EL (cell line): ENCODE data around the gene FAM161A.
"Not testable (repeated sequence)": the region's sequence is repeated elsewhere in the genome, so short reads cannot be mapped to it uniquely, and the experiment has no call there.

ENCODE experiments used
- DNase-seq: peaks from one replicate; pipeline ENCODE4 v3.0.0-alpha.2; 2016

FAM161A gene

GRCh38 chr2:61841286-61841685, 12.6 kb downstream of the FAM161A start:
- DNase-seq, result no peak

DNA sequence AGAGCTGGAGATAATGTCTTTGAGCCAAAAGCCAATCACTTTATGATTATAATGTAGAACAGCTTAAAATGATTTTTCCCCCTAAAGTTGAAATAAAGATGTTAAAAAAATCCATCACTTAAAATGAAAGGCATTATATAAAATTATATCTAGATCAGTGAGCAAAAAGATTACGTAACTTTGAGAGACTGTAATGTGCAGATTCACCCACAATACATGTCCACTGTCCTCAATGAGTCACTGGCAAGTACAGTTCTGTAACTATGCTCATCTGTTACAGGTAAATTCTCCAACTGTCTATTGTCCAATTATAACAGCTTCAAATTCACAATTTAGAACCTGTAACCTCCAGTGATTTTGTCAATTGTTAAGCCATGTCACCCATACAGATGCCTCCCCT, 19.0 kb downstream of the FAM161A start:
- DNase-seq, result no peak

DNA sequence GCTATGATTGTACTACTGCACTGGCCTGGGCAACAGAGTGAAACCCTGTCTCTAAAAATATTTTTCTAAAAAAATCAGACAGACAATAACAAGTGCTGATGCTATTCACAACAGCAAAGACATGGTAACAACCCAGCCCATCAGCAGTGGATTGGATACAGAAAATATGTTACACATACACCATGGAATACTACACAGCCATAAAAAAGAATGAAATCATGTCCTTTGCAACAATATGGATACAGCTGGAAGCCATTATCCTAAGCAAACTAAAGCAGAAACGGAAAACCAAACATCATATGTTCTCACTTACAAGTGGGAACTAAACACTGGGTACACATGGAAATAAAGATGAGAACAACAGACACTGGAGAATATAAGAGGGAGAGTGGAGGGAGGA, 19.9 kb downstream of the FAM161A start:
- DNase-seq, result no peak

DNA sequence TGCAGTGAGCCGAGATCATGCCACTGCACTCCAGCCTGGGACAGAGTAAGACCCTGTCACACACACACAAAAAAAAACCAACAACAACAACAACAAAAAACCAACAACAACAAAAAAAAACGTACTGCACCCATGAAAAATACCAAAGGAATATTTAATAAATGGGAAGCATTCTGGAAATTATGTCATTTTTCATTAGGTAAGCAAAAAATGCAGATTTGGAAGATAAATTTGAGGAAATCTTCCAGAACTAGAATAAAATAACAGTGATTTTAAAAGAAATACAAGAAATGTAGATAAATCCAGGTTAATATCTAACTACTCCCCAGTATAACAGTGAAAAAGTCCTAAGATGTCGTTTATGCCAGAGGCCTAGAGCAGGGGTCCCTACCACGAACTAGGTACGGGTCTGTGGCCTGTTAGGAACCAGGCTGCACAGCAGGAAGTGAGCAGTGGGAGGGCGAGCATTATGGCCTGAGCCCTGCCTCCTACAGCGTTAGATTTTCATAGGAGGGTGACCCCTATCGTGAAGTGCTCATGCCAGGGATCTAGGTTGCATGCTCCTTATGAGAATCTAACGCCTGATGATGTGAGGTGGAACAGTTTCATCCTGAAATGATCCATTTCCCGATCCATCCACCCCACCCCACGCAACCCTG, 21.5 kb downstream of the FAM161A start:
- DNase-seq, result no peak

GRCh38 chr2:61822255-61822654, 31.6 kb downstream of the FAM161A start:
- no peak for DNase-seq

DNA sequence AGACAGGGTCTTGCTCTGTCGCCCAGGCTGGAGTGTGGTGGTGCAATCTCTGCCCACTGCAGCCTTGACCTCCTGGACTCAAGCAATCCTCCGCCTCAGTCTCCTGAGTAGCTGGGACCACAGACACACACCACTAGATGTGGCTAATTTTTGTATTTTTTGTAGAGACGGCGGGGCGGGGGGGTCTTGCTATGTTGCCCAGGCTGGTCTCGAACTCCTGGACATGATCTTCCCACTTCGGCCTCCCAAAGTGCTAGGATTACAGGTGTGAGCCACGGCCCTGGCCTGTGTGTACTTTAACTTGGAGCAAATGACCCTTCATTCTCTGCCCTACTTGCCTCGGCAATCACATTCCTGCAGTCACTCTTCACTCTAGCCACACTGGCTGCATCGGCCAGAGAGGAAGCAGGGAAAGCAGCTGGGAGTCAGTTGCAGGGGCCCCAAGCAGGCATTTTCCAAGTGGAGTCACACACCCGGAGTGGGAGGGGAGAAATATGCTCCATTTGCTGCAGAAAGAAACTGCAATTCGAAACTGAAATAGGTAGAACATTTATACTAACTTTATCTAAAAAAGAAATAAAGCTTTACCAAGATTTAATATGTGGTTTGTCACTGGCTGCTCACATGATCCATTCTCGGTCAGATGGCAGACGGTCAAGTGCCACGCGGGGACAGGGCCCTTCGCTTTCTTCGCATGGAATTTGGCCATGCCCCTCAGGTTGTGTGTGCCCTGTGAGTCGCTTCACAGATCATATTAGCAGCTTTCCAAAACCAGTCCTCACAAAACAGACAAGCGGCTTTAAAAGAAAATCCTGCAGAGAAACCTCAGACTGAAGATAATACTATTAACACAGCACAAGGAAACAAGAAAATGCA, 37.1 kb downstream of the FAM161A start:
- DNase-seq, result no peak

DNA sequence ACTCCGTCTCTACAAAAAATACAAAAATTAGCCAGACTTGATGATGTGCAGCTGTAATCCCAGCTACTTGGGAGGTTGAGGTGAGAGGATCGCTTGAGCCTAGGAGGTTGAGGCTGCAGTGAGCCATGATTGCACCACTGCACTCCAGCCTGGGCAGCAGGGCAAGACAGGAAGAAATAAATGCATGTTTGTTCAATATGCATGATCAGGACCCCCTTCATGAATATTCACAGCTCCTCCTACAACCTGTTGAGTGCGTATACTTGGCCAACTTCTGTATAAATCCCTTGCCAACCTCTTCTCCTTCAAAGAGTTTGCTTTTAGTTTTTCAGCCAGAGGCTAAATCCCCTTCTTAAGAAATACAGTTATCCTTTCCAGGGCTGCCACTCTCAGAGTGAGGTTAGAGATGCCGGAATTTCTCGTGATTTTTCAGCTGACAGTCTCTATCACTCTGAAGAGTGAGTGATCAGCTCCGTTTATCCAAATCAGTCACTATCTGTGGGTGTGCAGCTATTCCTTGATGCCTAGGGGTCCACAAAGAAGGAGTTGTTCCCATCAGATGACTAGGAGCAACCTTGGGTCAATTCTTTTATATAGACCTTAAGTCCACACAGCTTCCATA, 39.2 kb downstream of the FAM161A start:
- no peak for DNase-seq

GRCh38 chr2:61813314-61813713, 40.5 kb downstream of the FAM161A start:
- DNase-seq, result not testable (repeated sequence)

- DNase-seq, result no peak
Observed at GRCh38 chr2:61811821-61812220, 42.0 kb downstream of the FAM161A start.

GRCh38 chr2:61810203-61810602, 43.7 kb downstream of the FAM161A start:
- DNase-seq, result not testable (repeated sequence)

DNA sequence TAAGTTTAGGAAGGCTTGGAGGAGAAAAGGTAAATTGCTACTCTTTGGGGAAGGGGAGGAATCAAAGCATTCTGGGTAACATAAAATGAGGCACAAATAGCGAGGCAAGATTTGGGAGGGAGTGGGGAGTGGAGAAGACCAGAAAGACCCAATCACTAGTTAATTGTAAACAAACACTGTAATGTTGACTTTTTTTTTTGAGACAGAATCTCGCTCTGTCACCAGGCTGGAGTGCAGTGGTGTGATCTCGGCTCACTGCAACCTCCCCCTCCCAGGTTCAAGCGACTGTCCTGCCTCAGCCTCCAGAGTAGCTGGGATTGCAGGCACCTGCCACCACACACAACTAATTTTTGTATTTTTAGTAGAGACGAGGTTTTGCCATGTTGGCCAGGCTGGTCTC, 45.2 kb downstream of the FAM161A start:
- not testable (repeated sequence) for DNase-seq

DNA sequence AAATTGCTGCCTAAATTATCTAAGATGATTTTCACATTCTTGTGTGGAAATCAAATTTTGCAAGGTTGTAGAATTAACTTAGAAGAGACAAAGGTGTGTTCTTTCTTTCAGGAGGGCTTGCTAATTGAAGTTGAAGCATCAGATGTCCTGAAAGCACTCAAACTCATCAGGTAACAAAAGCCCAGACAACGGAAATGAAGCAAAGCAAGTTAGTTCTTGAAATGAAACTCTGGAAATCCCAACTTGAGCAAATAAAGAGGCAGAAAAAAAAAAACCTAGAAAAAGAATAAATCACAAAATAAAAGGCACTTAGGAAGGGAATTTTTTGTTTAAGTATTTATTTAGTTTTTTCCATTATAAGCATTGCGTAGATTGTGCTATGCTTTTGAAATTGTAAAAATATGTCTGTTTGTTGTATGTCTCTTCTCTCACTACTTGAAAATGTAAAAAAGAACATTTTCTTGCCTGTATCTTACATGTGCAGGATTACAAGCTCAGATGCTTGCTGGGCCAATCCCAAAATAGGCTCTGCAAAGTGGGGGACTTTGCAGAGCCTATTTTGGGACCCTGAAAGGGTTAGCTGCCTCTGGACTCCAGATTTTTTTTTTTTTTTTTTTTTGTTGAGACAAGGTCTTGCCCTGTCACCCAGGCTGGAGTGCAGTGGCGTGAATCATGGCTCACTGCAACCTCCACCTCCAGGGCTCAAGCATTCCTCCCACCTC, 46.7 kb downstream of the FAM161A start:
- DNase-seq, result no peak

DNA sequence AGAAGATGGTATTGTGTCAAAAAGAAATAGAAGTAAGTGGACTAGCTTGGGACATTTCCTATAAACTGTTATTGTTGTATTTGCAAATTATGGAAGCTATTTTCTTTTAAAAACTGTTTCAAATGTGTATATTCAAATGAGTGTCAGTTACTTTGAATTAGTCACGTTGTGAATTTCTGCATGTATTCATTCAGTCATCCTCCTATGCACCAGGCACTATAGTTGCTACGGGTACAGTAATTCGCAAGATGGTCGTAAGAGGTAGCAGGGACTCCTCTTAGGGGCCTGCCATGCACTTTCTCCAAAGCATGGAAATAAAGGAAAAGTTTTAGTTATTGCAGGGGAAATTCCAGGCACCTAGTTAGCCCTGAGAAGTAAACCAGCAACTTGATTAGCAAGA, 51.3 kb downstream of the FAM161A start:
- no peak for DNase-seq

DNA sequence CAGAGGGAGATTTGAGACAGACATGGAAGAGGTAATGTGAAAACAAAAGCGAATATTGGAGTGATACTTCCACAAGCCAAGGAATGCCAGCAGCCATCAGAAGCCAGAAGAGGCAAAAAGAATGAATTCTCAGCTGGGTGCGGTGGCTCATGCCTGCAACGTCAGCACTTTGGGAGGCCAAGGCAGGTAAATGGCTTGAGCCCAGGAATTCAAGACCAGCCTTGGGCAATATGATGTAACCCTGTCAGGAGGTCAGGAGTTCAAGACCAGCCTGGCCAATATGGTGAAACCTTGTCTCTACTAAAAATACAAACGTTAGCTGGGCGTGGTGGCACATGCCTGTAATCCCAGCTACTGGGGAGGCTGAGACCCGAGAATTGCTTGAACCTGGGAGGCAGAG, 54.8 kb downstream of the FAM161A start:
- no peak for DNase-seq

- DNase-seq, result not testable (repeated sequence)
Observed at GRCh38 chr2:61797446-61797845, 56.4 kb downstream of the FAM161A start.

- DNase-seq, result no peak
Observed at GRCh38 chr2:61795408-61795807, 58.5 kb downstream of the FAM161A start.

GRCh38 chr2:61793389-61793836, 60.4 kb downstream of the FAM161A start:
- DNase-seq, result peak; percentile 64

DNA sequence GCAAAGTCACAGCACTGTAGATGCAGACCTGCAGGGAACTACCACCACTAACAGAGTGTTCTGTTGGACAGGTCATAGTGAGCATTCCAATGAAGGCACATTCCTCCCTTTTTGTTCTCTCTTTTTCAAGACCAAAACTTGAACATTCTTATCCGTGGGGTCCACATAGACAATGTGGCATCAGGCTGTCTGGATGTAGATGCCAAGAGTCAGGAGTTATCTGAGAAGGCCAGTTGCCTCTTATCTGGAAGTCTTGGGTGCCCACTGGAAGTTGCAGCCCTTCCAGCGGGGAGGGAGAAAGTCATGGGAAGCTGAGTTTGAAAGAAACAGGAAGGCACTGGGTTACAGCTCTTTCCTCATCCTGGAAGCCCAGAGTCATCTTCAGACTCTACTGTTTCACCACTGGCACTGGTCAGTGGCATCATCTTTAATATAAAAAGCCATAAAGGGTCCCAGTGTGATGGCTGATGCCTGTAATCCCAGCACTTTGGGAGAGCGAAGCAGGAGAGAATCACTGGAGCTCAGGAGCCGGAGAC, 61.4 kb downstream of the FAM161A start:
- DNase-seq, result no peak

- no peak for DNase-seq
Observed at GRCh38 chr2:61789807-61790602, 63.9 kb downstream of the FAM161A start.

- DNase-seq, result no peak
Observed at GRCh38 chr2:61787941-61788563, 65.8 kb downstream of the FAM161A start.

- peak; percentile 16 for DNase-seq
Observed at GRCh38 chr2:61786876-61787275, 67.0 kb downstream of the FAM161A start.
